ENCODE data around the gene ARL9.

ARL9 gene

GRCh38 chr4:56544573-56545131 is 39.1 kb downstream of the ARL9 start:
- peak overlapping the region; percentile 3 to 48 for H3K4me3 ChIP-seq (ENCODE audit: low read depth in 1 of 2, low read length in 1 of 2)
- H3K36me3 ChIP-seq: no peaks in the 10 kb centered on the region
- peak; percentile 88 for TF ChIP-seq CTCF (IDR thresholded peaks at IDR 0.05)
- peaks cover 6 to 13% of the 10 kb centered on the region in 2 experiments for H3K4me1 ChIP-seq (ENCODE audit: control insufficient read depth in 1 of 2, insufficient read depth in 1 of 2, low read depth in 1 of 2, low read length in 1 of 2)
- no peaks in the 10 kb centered on the region for H3K9me3 ChIP-seq
- H3K27me3 ChIP-seq: peaks cover 15% of the 10 kb centered on the region
- no peak overlapping the region for H3K27ac ChIP-seq

- H3K9me3 ChIP-seq: no peaks in the 10 kb centered on the region
- H3K4me1 ChIP-seq (ENCODE audit: control insufficient read depth in 1 of 2, insufficient read depth in 1 of 2, low read depth in 1 of 2, low read length in 1 of 2): no peaks in the 10 kb centered on the region
- no peak overlapping the region for H3K4me3 ChIP-seq (ENCODE audit: low read depth in 1 of 2, low read length in 1 of 2)
- no peak for TF ChIP-seq CTCF (IDR thresholded peaks at IDR 0.05)
- no peaks in the 10 kb centered on the region for H3K27me3 ChIP-seq
- H3K27ac ChIP-seq: no peak overlapping the region
- H3K36me3 ChIP-seq: no peaks in the 10 kb centered on the region
Observed at GRCh38 chr4:56550642-56551041, 45.1 kb downstream of the ARL9 start.

- Histone ChIP-seq H3K36me3 (no peaks in the 10 kb centered on the region), H3K4me1 (ENCODE audit: control insufficient read depth in 1 of 2, insufficient read depth in 1 of 2, low read depth in 1 of 2, low read length in 1 of 2) (no peaks in the 10 kb centered on the region), H3K4me3 (ENCODE audit: low read depth in 1 of 2, low read length in 1 of 2) (no peak overlapping the region), H3K27me3 (no peaks in the 10 kb centered on the region), H3K27ac (no peak overlapping the region), H3K9me3 (no peaks in the 10 kb centered on the region)
- TF ChIP-seq CTCF (IDR thresholded peaks at IDR 0.05): no peak
Observed at GRCh38 chr4:56551516-56551915, 45.9 kb downstream of the ARL9 start.

- H3K4me1 ChIP-seq (ENCODE audit: control insufficient read depth in 1 of 2, insufficient read depth in 1 of 2, low read depth in 1 of 2, low read length in 1 of 2): no peaks in the 10 kb centered on the region
- H3K27me3 ChIP-seq: no peaks in the 10 kb centered on the region
- no peaks in the 10 kb centered on the region for H3K9me3 ChIP-seq
- no peak overlapping the region for H3K27ac ChIP-seq
- H3K36me3 ChIP-seq: no peaks in the 10 kb centered on the region
- no peak for TF ChIP-seq CTCF (IDR thresholded peaks at IDR 0.05)
- no peak overlapping the region for H3K4me3 ChIP-seq (ENCODE audit: low read depth in 1 of 2, low read length in 1 of 2)
Observed at GRCh38 chr4:56552273-56552672, 46.7 kb downstream of the ARL9 start.

GRCh38 chr4:56570041-56570440 is 64.5 kb downstream of the ARL9 start:
- Histone ChIP-seq H3K27ac (no peak overlapping the region), H3K36me3 (no peaks in the 10 kb centered on the region), H3K4me3 (ENCODE audit: low read depth in 1 of 2, low read length in 1 of 2) (no peak overlapping the region), H3K27me3 (no peaks in the 10 kb centered on the region), H3K9me3 (no peaks in the 10 kb centered on the region), H3K4me1 (ENCODE audit: control insufficient read depth in 1 of 2, insufficient read depth in 1 of 2, low read depth in 1 of 2, low read length in 1 of 2) (no peaks in the 10 kb centered on the region)
- TF ChIP-seq CTCF (IDR thresholded peaks at IDR 0.05): no peak

Measured in neutrophil (primary cell).